DND-41 (cell line): ENCODE measurements around the gene GPR171.
"Not testable (repeated sequence)": the region's sequence is repeated elsewhere in the genome, so short reads cannot be mapped to it uniquely, and the experiment has no call there.

Experiments used
- EZH2 ChIP-seq: IDR thresholded peaks from 3 replicates; pipeline ENCODE4 v1.6.1; 2012; ENCODE audit warnings: borderline replicate concordance, low read depth, mild to moderate bottlenecking, moderate library complexity, low read length, inconsistent platforms; ENCODE audit not compliant: severe bottlenecking
- TF ChIP-seq, protein P1 (sequence below): IDR thresholded peaks from 2 replicates; pipeline ENCODE4 v1.5.1; 2012; ENCODE audit warnings: borderline replicate concordance, low read length, moderate library complexity, mild to moderate bottlenecking; ENCODE audit not compliant: poor library complexity, severe bottlenecking; ENCODE audit errors: extremely low read depth

DNA sequence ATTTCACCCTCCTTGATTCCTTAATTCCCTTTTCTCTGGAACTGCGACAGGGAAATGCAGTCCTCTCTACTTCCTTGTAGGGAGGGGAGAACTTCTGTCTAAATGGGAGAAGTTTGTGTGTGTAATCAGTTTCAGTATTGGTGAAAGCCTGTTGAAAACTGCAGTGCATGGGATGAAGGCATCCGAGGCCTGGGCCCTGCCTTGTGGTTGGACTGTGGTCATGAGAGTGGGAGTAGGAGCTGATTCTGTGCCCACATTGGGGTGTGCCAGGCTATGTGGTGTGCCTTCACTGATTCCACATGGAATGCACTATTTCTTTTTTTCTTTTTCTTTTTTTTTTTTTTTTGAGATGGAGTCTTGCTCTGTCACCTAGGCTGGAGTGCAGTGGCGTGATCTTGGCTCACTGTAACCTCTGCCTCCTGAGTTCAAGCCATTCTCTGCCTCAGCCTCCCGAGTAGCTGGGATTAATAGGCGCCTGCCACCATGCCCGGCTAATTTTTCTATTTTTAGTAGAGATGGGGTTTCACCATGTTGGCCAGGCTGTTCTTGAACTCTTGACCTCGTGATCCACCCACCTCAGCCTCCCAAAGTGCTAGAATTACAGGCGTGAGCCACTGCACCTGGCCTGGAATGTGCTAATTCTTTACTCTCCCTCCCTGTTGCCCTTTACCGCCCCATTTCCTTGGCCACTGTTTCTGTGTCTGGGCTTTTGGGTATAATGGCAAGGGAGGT lies 32.9 kb downstream of the GPR171 start:
- not testable (repeated sequence) for TF ChIP-seq EZH2
- TF ChIP-seq, protein P1, sequence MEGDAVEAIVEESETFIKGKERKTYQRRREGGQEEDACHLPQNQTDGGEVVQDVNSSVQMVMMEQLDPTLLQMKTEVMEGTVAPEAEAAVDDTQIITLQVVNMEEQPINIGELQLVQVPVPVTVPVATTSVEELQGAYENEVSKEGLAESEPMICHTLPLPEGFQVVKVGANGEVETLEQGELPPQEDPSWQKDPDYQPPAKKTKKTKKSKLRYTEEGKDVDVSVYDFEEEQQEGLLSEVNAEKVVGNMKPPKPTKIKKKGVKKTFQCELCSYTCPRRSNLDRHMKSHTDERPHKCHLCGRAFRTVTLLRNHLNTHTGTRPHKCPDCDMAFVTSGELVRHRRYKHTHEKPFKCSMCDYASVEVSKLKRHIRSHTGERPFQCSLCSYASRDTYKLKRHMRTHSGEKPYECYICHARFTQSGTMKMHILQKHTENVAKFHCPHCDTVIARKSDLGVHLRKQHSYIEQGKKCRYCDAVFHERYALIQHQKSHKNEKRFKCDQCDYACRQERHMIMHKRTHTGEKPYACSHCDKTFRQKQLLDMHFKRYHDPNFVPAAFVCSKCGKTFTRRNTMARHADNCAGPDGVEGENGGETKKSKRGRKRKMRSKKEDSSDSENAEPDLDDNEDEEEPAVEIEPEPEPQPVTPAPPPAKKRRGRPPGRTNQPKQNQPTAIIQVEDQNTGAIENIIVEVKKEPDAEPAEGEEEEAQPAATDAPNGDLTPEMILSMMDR: not testable (repeated sequence)
